IMR-90 (cell line): ENCODE results near the gene CHCHD1. TPM values are rescaled to one million over a fixed set of nuclear protein-coding genes. Genes with fewer than 3 reads are reported as not detected.

Experiments used
- ATAC-seq: fragments of 200-7000 bp; cut with Tn5 transposase; 2 replicates; pipeline ENCODE4 v1.9.1; 2020; ENCODE audit warnings: low read depth, mild to moderate bottlenecking, moderate library complexity
- BruUV-seq: library from RNA; stranded (reverse); fragments of 400-500 nt; replicated peaks from 2 replicates; lab custom pipeline; 2021; lab: Mats Ljungman, UMichigan
- CTCF ChIA-PET: fragments of 300-600 bp; formaldehyde crosslinking; extraction: SDS; loops from one replicate; lab custom pipeline; 2021; ENCODE audit warnings: antibody characterized with exemption; lab: Yijun Ruan, JAX
- POLR2A ChIA-PET: fragments of 300-600 bp; sonication (Branson Sonifier 250); formaldehyde crosslinking; loops from one replicate; lab custom pipeline; 2022; ENCODE audit warnings: antibody characterized with exemption; ENCODE audit not compliant: unreplicated experiment; lab: Charles Lee
- DNase-seq: peaks from one replicate; pipeline ENCODE4 v3.0.0; 2013
- H2AFZ ChIP-seq: replicated peaks from 2 replicates; pipeline ENCODE3; 2013; ENCODE audit warnings: low read length, mild to moderate bottlenecking; ENCODE audit not compliant: poor library complexity
- H2AK5ac ChIP-seq: 2 replicates; pipeline ENCODE4 v1.6.1; 2013; ENCODE audit warnings: low read depth, low read length, inconsistent platforms
- H2AK9ac ChIP-seq: replicated peaks from 2 replicates; pipeline ENCODE3; 2013; ENCODE audit warnings: mild to moderate bottlenecking, low read depth, low read length, moderate library complexity; ENCODE audit not compliant: poor library complexity
- H2BK120ac ChIP-seq: 2 replicates; pipeline ENCODE4 v1.6.1; 2013; ENCODE audit warnings: low read depth, low read length, inconsistent platforms
- H2BK15ac ChIP-seq: 3 replicates; pipeline ENCODE4 v1.6.1; 2013; ENCODE audit warnings: low read depth, low read length, inconsistent platforms
- H2BK20ac ChIP-seq: 2 replicates; pipeline ENCODE4 v1.6.1; 2013; ENCODE audit warnings: low read depth, mild to moderate bottlenecking, inconsistent platforms, low read length, moderate library complexity
- H2BK5ac ChIP-seq: 2 replicates; pipeline ENCODE4 v1.6.1; 2013; ENCODE audit warnings: mild to moderate bottlenecking, low read depth, low read length, inconsistent platforms; ENCODE audit not compliant: poor library complexity, severe bottlenecking
- H3K14ac ChIP-seq: replicated peaks from 2 replicates; pipeline ENCODE4 v1.6.1; 2013; ENCODE audit warnings: low read depth, low read length, inconsistent platforms
- H3K18ac ChIP-seq: 2 replicates; pipeline ENCODE4 v1.6.1; 2013; ENCODE audit warnings: low read depth, low read length, control low read depth
- H3K23ac ChIP-seq: 2 replicates; pipeline ENCODE4 v1.6.1; 2013; ENCODE audit warnings: low read depth, low read length, inconsistent platforms
- H3K27ac ChIP-seq: 2 replicates; pipeline ENCODE4 v1.5.1; 2013; ENCODE audit warnings: mild to moderate bottlenecking, control low read depth, low read length; ENCODE audit not compliant: insufficient read depth
- H3K27me3 ChIP-seq: 2 replicates; pipeline ENCODE4 v1.6.1; 2013; ENCODE audit warnings: low read length; ENCODE audit not compliant: control insufficient read depth, insufficient read depth
- H3K36me3 ChIP-seq: 2 replicates; pipeline ENCODE4 v1.6.1; 2013; ENCODE audit warnings: low read length, mixed read lengths; ENCODE audit not compliant: control insufficient read depth, insufficient read depth
- H3K4ac ChIP-seq: 2 replicates; pipeline ENCODE4 v1.6.1; 2013; ENCODE audit warnings: low read depth, low read length, inconsistent platforms
- H3K4me1 ChIP-seq: 2 replicates; pipeline ENCODE4 v1.6.1; 2013; ENCODE audit warnings: low read length, mixed read lengths; ENCODE audit not compliant: control insufficient read depth, insufficient read depth
- H3K4me2 ChIP-seq: 2 replicates; pipeline ENCODE4 v1.6.1; 2013; ENCODE audit warnings: low read depth, mild to moderate bottlenecking, control low read depth, low read length, moderate library complexity
- H3K4me3 ChIP-seq: 2 replicates; pipeline ENCODE4 v1.5.1; 2013; ENCODE audit warnings: low read depth, mild to moderate bottlenecking, control low read depth, low read length, moderate library complexity; ENCODE audit not compliant: insufficient read depth
- H3K56ac ChIP-seq: 2 replicates; pipeline ENCODE4 v1.6.1; 2013; ENCODE audit warnings: low read length, inconsistent platforms; ENCODE audit not compliant: insufficient read depth; ENCODE audit errors: extremely low read depth
- H3K79me1 ChIP-seq, 2 experiments: 2 replicates each; pipeline ENCODE4 v1.6.1; 2013; ENCODE audit warnings: low read length in 2 of 2, inconsistent platforms in 1 of 2, low read depth in 1 of 2
- H3K9ac ChIP-seq: 2 replicates; pipeline ENCODE4 v1.6.1; 2013; ENCODE audit warnings: low read depth, low read length, control low read depth
- H3K9me1 ChIP-seq: 2 replicates; pipeline ENCODE4 v1.6.1; 2013; ENCODE audit warnings: low read length, inconsistent platforms; ENCODE audit not compliant: insufficient read depth
- H3K9me3 ChIP-seq: 2 replicates; pipeline ENCODE4 v1.6.1; 2013; ENCODE audit warnings: low read length; ENCODE audit not compliant: control insufficient read depth, insufficient read depth
- H4K20me1 ChIP-seq: 2 replicates; pipeline ENCODE4 v1.6.1; 2013; ENCODE audit warnings: low read length, inconsistent platforms; ENCODE audit not compliant: insufficient read depth
- H4K5ac ChIP-seq: 2 replicates; pipeline ENCODE4 v1.6.1; 2013; ENCODE audit warnings: mild to moderate bottlenecking, low read depth, low read length, control low read depth
- H4K8ac ChIP-seq, 2 experiments: 2 replicates each; pipeline ENCODE4 v1.6.1; 2013; ENCODE audit warnings: low read depth in 2 of 2, low read length in 2 of 2, control low read depth in 1 of 2, inconsistent platforms in 1 of 2
- H4K91ac ChIP-seq: 2 replicates; pipeline ENCODE4 v1.6.1; 2013; ENCODE audit warnings: low read depth, low read length, inconsistent platforms; ENCODE audit not compliant: insufficient read depth
- RAD21 ChIP-seq: IDR thresholded peaks from 2 replicates; pipeline ENCODE4 v1.6.1; 2012; ENCODE audit warnings: low read length, improper control_type of control experiment
- WGBS, 2 experiments: methylation state at CpG; one replicate each; pipeline versions ENCODE4 v1.1.5 to v1.1.7; 2013; ENCODE audit warnings: missing lambda C conversion rate in 2 of 2; ENCODE audit not compliant: insufficient read length in 1 of 2; ENCODE audit errors: extremely low coverage in 2 of 2; 5-methylcytosine and 5-hydroxymethylcytosine counted together
- dilution Hi-C: fragments of 300-500 bp; cut with HindIII; formaldehyde crosslinking; loops from one replicate; pipeline ENCODE4 v1.14.3; 2018; ENCODE audit warnings: low sequenced_read_pairs; ENCODE audit not compliant: unreplicated experiment
- in situ Hi-C: fragments of 300-500 bp; cut with MboI; formaldehyde crosslinking; loops from 3 replicates; pipeline ENCODE4 v1.14.3; 2019; ENCODE audit warnings: low sequenced_read_pairs, inconsistent platforms, mixed read lengths
- intact Hi-C: fragments of 100-400 bp; cut with micrococcal nuclease; formaldehyde crosslinking; loops from 2 replicates; pipeline ENCODE4 v1.10.0; 2022
- polyA plus RNA-seq, 3 experiments: library from polyadenylated mRNA; depleted of rRNA; stranded (reverse); fragments of >200 nt; gene quantifications; 2 replicates each; pipeline ENCODE4 v1.2.3, GENCODE V29; 2012; ENCODE audit warnings: low replicate concordance in 1 of 3
- total RNA-seq: library from RNA; depleted of rRNA; stranded (reverse); fragments of >200 nt; gene quantifications from 2 replicates; pipeline ENCODE4 v1.2.3, GENCODE V29; 2012

CHCHD1 gene
- total and polyA plus RNA-seq, 2 of the 4 experiments (the other 2 are of a cell fraction), result 11.5 to 21.0 TPM

DNA sequence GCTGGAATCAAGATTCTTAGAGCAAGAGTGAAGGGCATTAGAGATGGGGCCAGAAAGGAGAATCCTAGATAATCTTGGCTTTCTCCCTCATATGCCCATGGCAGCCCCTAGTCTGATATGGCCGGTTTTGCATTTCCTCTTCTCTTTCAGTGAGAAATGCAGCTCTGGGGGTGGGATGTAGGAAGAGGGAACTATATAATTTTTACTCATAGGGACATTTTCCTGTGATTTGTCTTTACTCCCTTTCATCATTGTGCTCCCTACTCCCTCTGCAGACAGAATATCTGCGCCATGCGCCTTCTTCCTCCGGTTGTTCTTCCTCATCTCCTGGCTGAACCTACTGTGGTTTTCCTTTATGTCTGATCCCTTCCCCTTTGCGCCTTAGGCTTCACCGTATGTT lies 16.8 kb upstream of the CHCHD1 start:
- Histone ChIP-seq H3K4me3 (no peak overlapping the region), H3K14ac (no peak overlapping the region), H2BK20ac (no peak overlapping the region), H4K5ac (no peak overlapping the region), H3K9ac (no peak overlapping the region), H4K8ac (no peak overlapping the region), H3K9me3 (no peaks in the 10 kb centered on the region), H3K9me1 (peaks cover 21% of the 10 kb centered on the region), H2AK9ac (no peak overlapping the region), H3K27ac (no peak overlapping the region), H3K23ac (no peak overlapping the region), H3K79me1 (peaks cover 47 to 74% of the 10 kb centered on the region in 2 experiments), H3K27me3 (no peaks in the 10 kb centered on the region), H2AFZ (no peak overlapping the region), H3K36me3 (peaks cover 79% of the 10 kb centered on the region), H2BK5ac (no peak overlapping the region), H4K20me1 (peaks cover 19% of the 10 kb centered on the region; the same call in 1 of the 2 replicates), H3K18ac (no peak overlapping the region), H2BK120ac (no peak overlapping the region), H3K4me1 (peaks cover 9% of the 10 kb centered on the region), H3K4ac (no peak overlapping the region), H3K4me2 (no peak overlapping the region), H2BK15ac (no peak overlapping the region), H4K91ac (no peak overlapping the region), H2AK5ac (no peak overlapping the region), H3K56ac (no peak overlapping the region)
- DNase-seq, result no peak
- dilution Hi-C loops, result no loop called here
- POLR2A ChIA-PET, result no interaction called here
- in situ Hi-C loops, result no loop called here
- intact Hi-C loops, result no loop called here
- 100% methylated on average over 4 of the region's 6 CpGs; no CpG with 5 or more reads in 1 of the 2 experiments for WGBS, 2 experiments
- no peak for ATAC-seq
- no peak for TF ChIP-seq RAD21
- CTCF ChIA-PET, result interaction anchor here (0.6 to 1.1 kb wide), 2 partner anchors 20 to 409 kb away, joined by 4 read pairs; partner anchors contain the start of gene SEC24C
- no TSS peak for BruUV-seq
